ENCODE results near the gene KIF3B. TPM values are rescaled to one million over a fixed set of nuclear protein-coding genes. Genes with fewer than 3 reads are reported as not detected.
A peak's percentile ranks its signal among the peaks of the same experiment; 100 is the strongest.

KIF3B gene
- total and polyA plus RNA-seq, 2 of the 13 experiments (the other 11 are each of a cell fraction or from before 2014, with no cell fraction given), result 23.6 to 28.8 TPM

DNA sequence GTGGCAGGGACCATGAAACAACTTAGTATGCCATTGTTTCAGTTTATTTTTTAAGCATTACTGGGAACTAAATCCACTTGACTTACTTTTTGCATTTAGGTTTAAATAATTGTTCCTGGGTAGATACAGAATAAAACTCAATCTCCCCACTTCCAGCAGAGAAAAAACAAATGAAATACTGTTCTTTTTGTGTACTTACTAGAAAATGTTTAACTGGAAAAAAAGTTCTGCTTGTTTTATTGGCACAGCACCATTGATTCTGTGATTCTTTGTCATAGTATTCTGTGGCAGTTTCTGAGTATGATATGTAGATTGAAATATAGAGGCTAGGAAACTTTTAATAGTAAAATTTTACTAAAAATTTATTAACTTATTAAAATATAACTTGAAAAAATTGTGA is 90.9 kb downstream of the KIF3B start (continued):
- TF ChIP-seq, protein P1, sequence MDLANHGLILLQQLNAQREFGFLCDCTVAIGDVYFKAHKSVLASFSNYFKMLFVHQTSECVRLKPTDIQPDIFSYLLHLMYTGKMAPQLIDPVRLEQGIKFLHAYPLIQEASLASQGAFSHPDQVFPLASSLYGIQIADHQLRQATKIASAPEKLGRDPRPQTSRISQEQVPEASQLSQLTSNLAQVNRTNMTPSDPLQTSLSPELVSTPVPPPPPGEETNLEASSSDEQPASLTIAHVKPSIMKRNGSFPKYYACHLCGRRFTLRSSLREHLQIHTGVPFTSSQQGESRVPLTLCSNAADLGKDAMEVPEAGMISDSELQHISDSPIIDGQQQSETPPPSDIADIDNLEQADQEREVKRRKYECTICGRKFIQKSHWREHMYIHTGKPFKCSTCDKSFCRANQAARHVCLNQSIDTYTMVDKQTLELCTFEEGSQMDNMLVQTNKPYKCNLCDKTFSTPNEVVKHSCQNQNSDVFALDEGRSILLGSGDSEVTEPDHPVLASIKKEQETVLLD (CRISPR knock-in tag; IDR thresholded peaks at IDR 0.05; ENCODE audit: low read depth), result no peak
- peak; percentile 71; the same call in 1 of the 2 replicates for TF ChIP-seq SOX5 (CRISPR knock-in tag; IDR thresholded peaks at IDR 0.05; ENCODE audit: borderline replicate concordance)
- TF ChIP-seq ZNF264 (CRISPR knock-in tag; IDR thresholded peaks at IDR 0.05), result 0 out of 2 replicates have a peak, but pooled peaks have one; percentile 5
- TF ChIP-seq NFIC (IDR thresholded peaks at IDR 0.05; ENCODE audit: low read length), result peak; percentile 29; the same call in 1 of the 2 replicates
- peak; percentile 52 for TF ChIP-seq GATAD2A (CRISPR knock-in tag; IDR thresholded peaks at IDR 0.05)
- TF ChIP-seq, protein P2, sequence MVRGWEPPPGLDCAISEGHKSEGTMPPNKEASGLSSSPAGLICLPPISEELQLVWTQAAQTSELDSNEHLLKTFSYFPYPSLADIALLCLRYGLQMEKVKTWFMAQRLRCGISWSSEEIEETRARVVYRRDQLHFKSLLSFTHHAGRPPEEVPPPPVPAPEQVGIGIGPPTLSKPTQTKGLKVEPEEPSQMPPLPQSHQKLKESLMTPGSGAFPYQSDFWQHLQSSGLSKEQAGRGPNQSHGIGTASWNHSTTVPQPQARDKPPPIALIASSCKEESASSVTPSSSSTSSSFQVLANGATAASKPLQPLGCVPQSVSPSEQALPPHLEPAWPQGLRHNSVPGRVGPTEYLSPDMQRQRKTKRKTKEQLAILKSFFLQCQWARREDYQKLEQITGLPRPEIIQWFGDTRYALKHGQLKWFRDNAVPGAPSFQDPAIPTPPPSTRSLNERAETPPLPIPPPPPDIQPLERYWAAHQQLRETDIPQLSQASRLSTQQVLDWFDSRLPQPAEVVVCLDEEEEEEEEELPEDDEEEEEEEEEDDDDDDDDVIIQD (CRISPR knock-in tag; IDR thresholded peaks at IDR 0.05; ENCODE audit: low read depth), result 0 out of 2 replicates have a peak, but pooled peaks have one; percentile 17
- TF ChIP-seq, protein P3, sequence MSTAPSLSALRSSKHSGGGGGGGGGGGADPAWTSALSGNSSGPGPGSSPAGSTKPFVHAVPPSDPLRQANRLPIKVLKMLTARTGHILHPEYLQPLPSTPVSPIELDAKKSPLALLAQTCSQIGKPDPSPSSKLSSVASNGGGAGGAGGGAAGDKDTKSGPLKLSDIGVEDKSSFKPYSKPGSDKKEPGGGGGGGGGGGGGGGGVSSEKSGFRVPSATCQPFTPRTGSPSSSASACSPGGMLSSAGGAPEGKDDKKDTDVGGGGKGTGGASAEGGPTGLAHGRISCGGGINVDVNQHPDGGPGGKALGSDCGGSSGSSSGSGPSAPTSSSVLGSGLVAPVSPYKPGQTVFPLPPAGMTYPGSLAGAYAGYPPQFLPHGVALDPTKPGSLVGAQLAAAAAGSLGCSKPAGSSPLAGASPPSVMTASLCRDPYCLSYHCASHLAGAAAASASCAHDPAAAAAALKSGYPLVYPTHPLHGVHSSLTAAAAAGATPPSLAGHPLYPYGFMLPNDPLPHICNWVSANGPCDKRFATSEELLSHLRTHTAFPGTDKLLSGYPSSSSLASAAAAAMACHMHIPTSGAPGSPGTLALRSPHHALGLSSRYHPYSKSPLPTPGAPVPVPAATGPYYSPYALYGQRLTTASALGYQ (CRISPR knock-in tag; IDR thresholded peaks at IDR 0.05), result 0 out of 2 replicates have a peak, but pooled peaks have one; percentile 44
- TF ChIP-seq, protein P4, sequence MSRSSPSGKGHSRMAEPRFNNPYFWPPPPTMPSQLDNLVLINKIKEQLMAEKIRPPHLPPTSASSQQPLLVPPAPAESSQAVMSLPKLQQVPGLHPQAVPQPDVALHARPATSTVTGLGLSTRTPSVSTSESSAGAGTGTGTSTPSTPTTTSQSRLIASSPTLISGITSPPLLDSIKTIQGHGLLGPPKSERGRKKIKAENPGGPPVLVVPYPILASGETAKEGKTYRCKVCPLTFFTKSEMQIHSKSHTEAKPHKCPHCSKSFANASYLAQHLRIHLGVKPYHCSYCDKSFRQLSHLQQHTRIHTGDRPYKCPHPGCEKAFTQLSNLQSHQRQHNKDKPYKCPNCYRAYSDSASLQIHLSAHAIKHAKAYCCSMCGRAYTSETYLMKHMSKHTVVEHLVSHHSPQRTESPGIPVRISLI (CRISPR knock-in tag; IDR thresholded peaks at IDR 0.05; ENCODE audit: borderline replicate concordance), result peak; percentile 83; the same call in 1 of the 2 replicates
- TF ChIP-seq, protein P5, sequence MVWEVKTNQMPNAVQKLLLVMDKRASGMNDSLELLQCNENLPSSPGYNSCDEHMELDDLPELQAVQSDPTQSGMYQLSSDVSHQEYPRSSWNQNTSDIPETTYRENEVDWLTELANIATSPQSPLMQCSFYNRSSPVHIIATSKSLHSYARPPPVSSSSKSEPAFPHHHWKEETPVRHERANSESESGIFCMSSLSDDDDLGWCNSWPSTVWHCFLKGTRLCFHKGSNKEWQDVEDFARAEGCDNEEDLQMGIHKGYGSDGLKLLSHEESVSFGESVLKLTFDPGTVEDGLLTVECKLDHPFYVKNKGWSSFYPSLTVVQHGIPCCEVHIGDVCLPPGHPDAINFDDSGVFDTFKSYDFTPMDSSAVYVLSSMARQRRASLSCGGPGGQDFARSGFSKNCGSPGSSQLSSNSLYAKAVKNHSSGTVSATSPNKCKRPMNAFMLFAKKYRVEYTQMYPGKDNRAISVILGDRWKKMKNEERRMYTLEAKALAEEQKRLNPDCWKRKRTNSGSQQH (CRISPR knock-in tag; IDR thresholded peaks at IDR 0.05; ENCODE audit: low read depth), result no peak
